Glutamatergic neuron (in vitro differentiated cells): ENCODE measurements around the gene FECH. TPM values are rescaled to one million over a fixed set of nuclear protein-coding genes. Genes with fewer than 3 reads are reported as not detected.

Experiments used
- DNase-seq: peaks from one replicate; pipeline ENCODE4 v3.0.0; 2022
- H3K27ac Mint-ChIP-seq: one replicate; pipeline ENCODE4 v1.8.0; 2020; ENCODE audit warnings: mild to moderate bottlenecking, mixed read lengths, inconsistent platforms; ENCODE audit not compliant: unreplicated experiment
- H3K27me3 Mint-ChIP-seq: one replicate; pipeline ENCODE4 v1.8.0; 2020; ENCODE audit warnings: mild to moderate bottlenecking, moderate library complexity, mixed read lengths, inconsistent platforms; ENCODE audit not compliant: unreplicated experiment
- H3K36me3 Mint-ChIP-seq: one replicate; pipeline ENCODE4 v1.8.0; 2020; ENCODE audit warnings: mild to moderate bottlenecking, mixed read lengths, inconsistent platforms; ENCODE audit not compliant: unreplicated experiment
- H3K4me1 Mint-ChIP-seq: one replicate; pipeline ENCODE4 v1.8.0; 2020; ENCODE audit warnings: mild to moderate bottlenecking, low read depth, mixed read lengths, inconsistent platforms; ENCODE audit not compliant: unreplicated experiment
- H3K4me3 Mint-ChIP-seq: one replicate; pipeline ENCODE4 v1.8.0; 2020; ENCODE audit warnings: mild to moderate bottlenecking, mixed read lengths, inconsistent platforms; ENCODE audit not compliant: unreplicated experiment
- H3K9me3 Mint-ChIP-seq: one replicate; pipeline ENCODE4 v1.8.0; 2020; ENCODE audit warnings: mild to moderate bottlenecking, moderate library complexity, mixed read lengths, inconsistent platforms; ENCODE audit not compliant: unreplicated experiment
- total RNA-seq: library from RNA; stranded (reverse); fragmentation: NEBNext Ultra II Directional; extraction: Animal tissue kit (Norgen Biotek cat#: 25700); gene quantifications from one replicate; pipeline ENCODE4 v1.2.1, GENCODE V29; 2021; ENCODE audit not compliant: unreplicated experiment
- TF ChIP-seq, protein P1 (sequence below): fragments of 200-600 bp; sonication (generic); IDR thresholded peaks from one replicate; pipeline ENCODE4 v1.5.0; 2021; ENCODE audit not compliant: partially characterized antibody, unreplicated experiment

The FECH gene
- total RNA-seq, 1 donor from 2014 or later = 16.5 TPM

DNA sequence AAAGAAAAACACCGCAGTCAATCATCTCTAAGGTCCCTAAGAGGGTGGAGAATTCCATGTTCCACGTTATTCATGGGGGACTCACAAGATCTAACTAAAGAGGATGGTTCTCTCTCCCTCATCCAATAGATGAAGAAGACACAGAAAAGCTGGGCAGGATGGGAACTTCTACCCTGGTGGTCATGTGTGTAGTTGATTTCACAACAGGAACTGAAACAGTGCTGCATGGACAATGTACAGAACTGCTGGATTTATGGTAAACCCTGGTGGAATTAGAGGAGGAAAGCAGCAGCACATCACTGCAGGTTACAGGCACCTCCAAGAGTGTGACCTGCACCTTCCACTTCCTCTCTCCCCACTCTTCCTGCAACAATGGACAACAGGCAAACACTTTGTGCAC, 31.4 kb downstream of the FECH start:
- Mint-ChIP-seq H3K4me1 (peaks cover 31% of the 10 kb centered on the region), H3K9me3 (peaks cover 14% of the 10 kb centered on the region), H3K4me3 (no peak overlapping the region), H3K27me3 (peaks cover 1% of the 10 kb centered on the region), H3K27ac (no peak overlapping the region), H3K36me3 (no peaks in the 10 kb centered on the region)
- no peak for DNase-seq
- TF ChIP-seq, protein P1, sequence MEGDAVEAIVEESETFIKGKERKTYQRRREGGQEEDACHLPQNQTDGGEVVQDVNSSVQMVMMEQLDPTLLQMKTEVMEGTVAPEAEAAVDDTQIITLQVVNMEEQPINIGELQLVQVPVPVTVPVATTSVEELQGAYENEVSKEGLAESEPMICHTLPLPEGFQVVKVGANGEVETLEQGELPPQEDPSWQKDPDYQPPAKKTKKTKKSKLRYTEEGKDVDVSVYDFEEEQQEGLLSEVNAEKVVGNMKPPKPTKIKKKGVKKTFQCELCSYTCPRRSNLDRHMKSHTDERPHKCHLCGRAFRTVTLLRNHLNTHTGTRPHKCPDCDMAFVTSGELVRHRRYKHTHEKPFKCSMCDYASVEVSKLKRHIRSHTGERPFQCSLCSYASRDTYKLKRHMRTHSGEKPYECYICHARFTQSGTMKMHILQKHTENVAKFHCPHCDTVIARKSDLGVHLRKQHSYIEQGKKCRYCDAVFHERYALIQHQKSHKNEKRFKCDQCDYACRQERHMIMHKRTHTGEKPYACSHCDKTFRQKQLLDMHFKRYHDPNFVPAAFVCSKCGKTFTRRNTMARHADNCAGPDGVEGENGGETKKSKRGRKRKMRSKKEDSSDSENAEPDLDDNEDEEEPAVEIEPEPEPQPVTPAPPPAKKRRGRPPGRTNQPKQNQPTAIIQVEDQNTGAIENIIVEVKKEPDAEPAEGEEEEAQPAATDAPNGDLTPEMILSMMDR = no peak

DNA sequence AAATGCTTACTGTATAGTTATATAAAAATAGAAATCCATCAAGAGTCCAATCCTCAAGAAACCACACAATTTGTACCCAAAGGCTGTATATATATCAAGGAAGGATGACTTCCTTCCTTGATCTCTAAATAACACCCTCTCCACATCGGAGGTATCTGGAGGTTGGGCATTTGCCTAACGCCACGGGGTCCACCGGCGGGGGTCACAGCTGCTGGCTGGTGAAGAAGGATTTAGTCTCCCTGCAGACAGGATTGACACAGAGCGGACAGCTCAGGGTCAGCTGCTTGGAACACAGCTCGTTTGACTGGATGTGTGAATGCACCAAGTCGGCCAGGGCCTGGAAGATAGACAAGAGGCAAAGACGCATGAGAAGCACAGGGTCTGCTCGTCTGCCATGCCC, 36.0 kb downstream of the FECH start:
- peaks cover 24% of the 10 kb centered on the region for H3K4me1 Mint-ChIP-seq
- H3K9me3 Mint-ChIP-seq = peaks cover 2% of the 10 kb centered on the region
- no peaks in the 10 kb centered on the region for H3K36me3 Mint-ChIP-seq
- DNase-seq = peak; percentile 39
- peak overlapping the region; percentile 17 for H3K27ac Mint-ChIP-seq
- no peak overlapping the region for H3K4me3 Mint-ChIP-seq
- TF ChIP-seq, protein P1 = no peak
- H3K27me3 Mint-ChIP-seq = no peaks in the 10 kb centered on the region

DNA sequence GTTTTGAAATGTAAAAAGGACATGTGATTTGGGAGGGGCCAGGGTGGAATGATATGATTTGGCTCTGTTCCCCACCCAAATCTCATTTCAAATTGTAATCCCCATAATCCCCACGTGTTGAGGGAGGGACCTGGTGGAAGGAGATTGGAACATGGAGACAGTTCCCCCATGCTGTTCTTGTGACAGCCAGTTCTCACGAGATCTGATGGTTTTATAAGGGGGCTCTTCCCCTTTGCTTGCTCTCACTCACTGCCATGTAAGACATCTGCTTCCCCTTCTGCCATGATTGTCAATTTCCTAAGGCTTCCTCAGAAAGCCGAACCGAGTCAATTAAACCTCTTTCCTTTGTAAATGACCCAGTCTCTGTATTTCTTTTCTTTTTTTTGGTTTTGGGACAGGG, 39.2 kb downstream of the FECH start:
- peaks cover 7% of the 10 kb centered on the region for H3K27me3 Mint-ChIP-seq
- no peaks in the 10 kb centered on the region for H3K36me3 Mint-ChIP-seq
- TF ChIP-seq, protein P1 = no peak
- peaks cover 18% of the 10 kb centered on the region for H3K9me3 Mint-ChIP-seq
- peaks cover 54% of the 10 kb centered on the region for H3K4me1 Mint-ChIP-seq
- H3K4me3 Mint-ChIP-seq = no peak overlapping the region
- DNase-seq = no peak
- H3K27ac Mint-ChIP-seq = no peak overlapping the region

DNA sequence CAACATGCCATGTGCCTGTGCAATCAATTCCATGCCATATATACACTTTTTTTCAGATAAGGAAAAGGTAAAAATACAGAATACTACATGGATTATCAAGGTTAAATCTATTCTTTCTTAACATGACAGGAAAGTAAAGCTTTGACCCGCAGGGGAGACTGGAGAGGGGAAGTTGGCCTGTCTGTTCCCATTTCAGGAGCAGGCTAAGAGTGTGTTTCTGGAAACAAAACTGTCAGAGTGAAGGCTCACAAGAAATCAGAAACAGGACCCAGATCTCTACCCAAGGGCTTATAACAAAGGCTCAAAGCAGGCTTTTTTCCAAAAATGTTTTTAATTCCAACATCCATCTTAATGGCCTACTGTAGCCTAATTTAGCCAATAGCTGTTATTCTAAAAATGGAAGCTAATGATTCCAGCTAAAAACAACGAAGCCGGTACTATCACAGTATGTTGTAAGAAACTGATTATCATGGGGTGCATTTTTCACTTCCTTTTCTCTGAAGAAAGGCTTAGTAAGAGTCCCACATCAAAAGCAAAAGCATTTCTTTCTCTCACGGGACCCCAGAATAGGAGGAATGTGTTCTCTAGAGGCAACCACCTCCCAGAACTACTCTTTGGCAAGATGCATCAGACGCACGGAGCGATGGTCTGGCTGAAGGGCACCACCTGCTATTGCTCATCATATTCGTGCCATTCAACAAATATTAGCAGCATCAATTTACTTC, 41.4 kb downstream of the FECH start:
- H3K27me3 Mint-ChIP-seq = peaks cover 7% of the 10 kb centered on the region
- H3K9me3 Mint-ChIP-seq = peaks cover 16% of the 10 kb centered on the region
- no peak for DNase-seq
- H3K4me3 Mint-ChIP-seq = no peak overlapping the region
- H3K4me1 Mint-ChIP-seq = peaks cover 51% of the 10 kb centered on the region
- TF ChIP-seq, protein P1 = no peak
- H3K27ac Mint-ChIP-seq = no peak overlapping the region
- H3K36me3 Mint-ChIP-seq = no peaks in the 10 kb centered on the region

DNA sequence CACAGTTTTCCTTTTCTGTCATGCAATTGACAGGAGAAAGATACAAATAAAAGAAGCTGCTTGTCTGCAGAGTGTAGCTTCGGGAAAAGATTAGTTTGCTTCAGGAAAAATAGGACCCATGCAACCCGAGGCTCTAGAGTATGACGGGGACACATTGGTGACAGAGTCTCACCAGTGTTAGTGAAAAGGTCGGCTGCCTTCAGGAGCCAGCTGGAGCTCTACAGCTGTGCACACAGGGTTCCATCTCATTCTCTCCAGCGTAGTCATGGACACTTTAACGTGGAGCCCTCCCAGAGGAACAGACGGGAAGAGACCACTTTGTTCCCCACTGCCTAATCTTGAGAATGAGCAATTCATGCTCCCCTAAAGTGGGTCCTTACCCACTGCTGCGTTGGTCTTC, 42.9 kb downstream of the FECH start:
- Mint-ChIP-seq H3K27ac (peak overlapping the region; percentile 93), H3K27me3 (peaks cover 8% of the 10 kb centered on the region), H3K4me1 (peaks cover 48% of the 10 kb centered on the region), H3K9me3 (peaks cover 18% of the 10 kb centered on the region), H3K36me3 (no peaks in the 10 kb centered on the region), H3K4me3 (peak overlapping the region; percentile 67)
- DNase-seq = peak; percentile 63
- TF ChIP-seq, protein P1 = no peak
